Activated naive CD4-positive, alpha-beta T cell (primary cell): ENCODE data around the gene SYPL1.

Experiments
- DNase-seq, 4 experiments: peaks; one replicate each; lab custom pipeline; 2025; lab: John Stamatoyannopoulos, UW

Gene SYPL1

DNA sequence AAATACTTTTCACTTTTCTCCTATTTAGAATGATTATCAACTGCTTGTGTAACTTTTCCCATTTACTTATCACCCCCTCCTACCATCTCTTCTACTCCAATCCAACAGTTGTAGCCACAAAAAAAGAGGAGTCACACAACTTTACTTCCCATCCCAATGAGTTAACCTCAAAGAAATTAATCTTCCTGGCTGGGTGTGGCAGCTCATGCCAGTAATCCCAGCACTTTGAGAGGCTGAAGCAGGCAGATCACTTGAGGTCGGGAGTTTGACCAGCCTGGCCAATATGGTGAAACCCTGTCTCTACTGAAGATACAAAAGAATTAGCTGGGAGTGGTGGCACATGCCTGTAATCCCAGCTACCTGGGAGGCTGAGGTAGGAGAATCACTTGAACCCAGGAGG, 19.9 kb downstream of the SYPL1 start:
- no peak for DNase-seq

DNA sequence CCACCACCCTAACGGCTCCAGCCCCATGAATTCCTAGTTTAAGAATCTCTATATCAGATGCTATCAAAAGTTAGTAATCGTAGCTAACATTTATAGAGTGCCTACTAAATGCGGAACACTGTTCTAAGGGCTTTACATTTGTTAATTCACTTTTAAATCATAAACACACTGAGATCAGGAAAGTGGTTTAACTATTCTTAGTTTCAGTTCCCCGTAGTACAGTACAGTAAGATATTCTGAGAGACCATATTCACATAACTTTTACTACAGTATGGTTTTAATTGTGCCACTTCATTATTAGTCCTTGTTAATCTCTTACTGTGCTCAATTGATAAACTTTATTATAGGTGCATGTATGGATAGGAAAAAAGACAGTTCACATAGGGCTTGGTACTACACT, 22.5 kb downstream of the SYPL1 start:
- DNase-seq = no peak

DNA sequence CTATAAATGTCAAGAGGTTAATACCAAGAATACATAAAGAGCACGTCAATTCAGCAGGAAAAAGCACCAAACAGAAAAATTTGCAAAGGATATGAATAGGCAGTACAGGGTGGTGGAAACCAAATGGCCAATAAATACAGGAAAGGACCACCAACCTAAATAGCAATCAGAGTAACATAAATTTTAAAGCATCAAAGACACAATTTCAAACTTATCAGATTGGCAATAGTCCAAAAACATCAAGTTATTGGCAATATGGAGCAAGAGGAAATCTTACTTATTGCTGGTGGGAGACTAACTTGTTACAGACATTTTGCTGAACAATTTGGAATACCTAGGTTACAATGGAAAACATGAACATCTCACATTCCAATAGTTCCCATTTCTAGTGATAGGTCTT, 24.1 kb downstream of the SYPL1 start:
- DNase-seq = no peak

DNA sequence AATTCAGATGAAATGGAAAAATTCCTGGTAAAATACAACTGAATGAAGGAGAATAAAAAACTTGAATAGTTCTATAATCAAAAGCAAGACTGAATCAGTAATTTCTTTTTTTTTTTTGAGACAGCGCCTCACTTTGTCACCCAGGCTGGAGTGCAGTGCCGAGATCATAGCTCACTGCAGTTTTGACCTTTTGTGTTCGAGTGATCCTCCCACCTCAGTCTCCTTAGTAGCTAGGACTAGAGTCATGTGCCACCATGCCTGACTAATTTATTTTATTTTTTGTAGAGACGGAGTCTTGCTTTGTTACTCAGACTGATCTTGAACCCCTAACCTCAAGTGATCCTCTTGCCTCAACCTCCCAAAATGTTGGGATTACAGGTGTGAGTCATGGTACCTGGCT, 26.1 kb downstream of the SYPL1 start:
- DNase-seq = no peak

GRCh38 chr7:106085015-106085414, 27.1 kb downstream of the SYPL1 start:
- DNase-seq = no peak

DNA sequence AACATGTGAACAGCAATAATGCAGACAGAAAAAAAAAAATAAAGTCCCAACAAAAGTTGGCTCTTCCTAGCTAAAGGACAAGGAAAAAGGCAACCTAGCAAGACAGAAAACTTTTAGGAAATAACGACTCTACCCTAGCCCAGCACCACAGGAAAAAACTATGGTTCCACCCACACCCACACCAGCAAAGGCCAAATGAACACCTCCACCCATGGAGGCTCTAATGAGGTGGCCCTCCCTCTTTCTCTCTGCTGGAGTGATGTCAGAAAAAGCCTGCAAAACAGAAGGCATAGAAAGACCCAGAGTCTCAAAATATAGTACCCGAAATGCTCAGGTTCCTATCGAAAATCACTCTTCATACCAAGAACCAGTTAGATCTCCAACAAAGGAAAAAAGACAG, 28.4 kb downstream of the SYPL1 start:
- no peak for DNase-seq

DNA sequence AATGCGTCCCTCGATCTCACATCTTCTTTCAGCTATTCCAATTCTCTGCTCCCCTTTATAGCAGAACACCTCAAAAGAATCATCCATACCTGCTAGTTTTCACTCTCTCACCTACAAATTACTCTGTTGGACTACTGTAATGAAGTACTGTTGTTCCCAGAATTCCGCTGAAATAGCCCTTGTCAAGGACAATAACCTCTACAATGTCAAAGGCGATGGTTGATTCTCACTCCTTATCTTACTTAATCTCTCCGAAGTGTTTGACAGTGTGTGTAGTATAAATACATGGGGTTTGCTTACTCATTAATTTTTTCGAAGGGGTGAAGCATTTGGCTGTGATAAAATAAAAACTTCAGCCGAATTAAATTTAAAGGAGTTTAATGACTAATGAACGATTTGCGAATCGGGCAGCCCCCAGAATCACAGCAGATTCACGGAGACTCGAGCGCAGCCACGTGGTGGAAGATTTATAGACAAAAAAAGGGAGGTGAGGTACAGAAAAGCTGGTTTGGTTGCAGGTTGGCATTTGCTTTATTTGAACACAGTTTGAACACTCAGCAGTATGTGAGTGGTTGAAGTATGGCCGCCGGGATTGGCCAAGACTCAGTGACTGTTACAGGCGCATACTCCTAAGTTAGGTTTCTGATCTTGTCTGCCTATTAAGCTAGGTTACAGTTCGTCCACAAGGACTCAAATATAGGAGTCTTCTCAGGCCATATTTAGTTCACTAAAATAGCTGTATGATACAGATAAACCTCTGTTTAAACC, 29.8 kb downstream of the SYPL1 start:
- no peak for DNase-seq

DNA sequence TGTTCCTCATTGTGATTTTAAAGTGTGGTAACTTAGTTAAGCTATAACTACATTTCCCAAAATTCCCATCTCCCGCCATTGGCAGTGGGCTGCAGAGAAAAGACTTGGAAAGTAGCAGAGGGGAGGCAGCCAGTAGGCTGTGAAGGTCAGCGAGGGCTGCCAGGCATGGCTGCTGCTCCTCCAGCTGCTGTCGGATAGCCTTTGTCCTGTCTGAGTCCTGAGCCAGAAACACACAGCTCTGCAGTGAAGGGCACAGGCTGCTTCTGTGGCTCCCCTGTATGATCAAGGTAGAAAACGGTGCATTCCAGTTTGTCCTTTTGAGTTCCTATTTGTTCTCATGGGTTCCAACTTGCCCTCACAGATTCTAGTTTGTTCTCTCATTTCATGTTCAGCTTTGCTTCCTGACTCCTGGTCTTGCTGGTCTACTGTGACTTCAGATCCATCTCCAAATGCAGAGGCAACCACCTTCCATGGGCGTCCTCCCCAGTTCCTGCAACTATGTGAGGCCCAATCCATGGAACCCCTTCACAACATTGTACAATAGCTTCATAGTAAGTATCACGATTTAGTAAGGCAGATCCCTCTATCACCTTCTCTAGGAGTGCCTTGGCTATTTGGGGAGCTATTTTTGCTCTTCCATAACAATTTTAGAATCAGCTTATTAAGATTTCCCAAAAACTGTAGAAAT, 31.7 kb downstream of the SYPL1 start:
- no peak for DNase-seq

GRCh38 chr7:106076537-106076936, 35.6 kb downstream of the SYPL1 start:
- DNase-seq = no peak

DNA sequence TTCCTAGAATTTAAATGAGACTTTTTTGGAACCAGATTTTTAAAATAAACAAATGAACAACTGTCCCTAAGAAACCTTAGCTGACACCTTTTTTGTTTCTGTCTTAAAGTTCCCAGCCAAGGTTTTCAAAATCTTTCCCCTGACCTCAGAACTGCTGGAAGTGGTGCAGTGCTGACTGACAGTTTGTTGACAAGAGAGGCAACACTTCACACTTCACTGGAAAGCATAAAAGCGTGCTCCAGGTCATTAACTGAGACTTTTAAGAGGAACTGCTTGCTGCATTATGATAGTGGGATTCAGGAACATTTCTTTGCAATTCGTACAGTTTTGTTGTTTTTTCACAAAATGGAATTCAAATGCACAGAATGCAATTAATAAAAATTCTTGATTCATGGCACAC, 36.2 kb downstream of the SYPL1 start:
- DNase-seq = no peak

DNA sequence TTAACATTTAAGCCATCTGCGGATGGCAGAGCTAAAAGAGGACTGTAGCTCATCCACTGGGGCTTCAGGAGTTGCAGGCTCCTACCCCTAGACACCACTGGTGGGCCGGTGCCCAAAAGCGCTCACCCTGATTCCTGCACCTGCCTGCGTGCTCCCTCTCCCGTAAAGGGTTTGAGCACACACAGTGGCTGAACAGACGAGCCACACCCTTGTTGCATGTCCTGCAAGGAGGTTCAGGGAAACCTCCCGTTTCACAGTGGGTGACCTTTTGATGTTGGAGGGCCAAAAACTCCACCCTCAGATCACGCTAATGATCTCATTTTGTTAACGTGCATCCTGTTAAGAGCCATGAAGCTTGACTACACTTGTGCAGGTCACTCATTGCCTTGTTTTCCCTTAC, 37.9 kb downstream of the SYPL1 start:
- no peak for DNase-seq

GRCh38 chr7:106073701-106074100, 38.4 kb downstream of the SYPL1 start:
- DNase-seq = no peak

DNA sequence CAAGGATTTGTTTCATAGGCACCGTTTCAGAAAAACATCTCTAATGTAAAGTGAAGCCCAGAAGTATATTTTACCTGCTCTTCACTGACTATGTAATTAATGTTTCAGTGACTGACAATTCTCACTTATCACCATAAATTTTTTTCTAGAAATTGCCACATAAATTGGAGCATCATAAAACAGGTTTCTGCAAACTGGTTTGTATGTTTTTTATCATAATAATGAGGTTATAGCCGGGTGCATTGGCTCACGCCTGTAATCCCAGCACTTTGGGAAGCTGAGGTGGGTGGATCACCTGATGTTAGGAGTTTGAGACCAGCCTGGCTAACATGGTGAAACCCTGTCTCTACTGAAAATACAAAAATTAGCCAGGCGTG, 39.4 kb downstream of the SYPL1 start:
- DNase-seq = no peak

GRCh38 chr7:106071999-106072714, 40.0 kb downstream of the SYPL1 start:
- DNase-seq = no peak

GRCh38 chr7:106071356-106071998, 40.6 kb downstream of the SYPL1 start:
- DNase-seq = peak in 2 of 4 experiments; percentile 18 to 29

DNA sequence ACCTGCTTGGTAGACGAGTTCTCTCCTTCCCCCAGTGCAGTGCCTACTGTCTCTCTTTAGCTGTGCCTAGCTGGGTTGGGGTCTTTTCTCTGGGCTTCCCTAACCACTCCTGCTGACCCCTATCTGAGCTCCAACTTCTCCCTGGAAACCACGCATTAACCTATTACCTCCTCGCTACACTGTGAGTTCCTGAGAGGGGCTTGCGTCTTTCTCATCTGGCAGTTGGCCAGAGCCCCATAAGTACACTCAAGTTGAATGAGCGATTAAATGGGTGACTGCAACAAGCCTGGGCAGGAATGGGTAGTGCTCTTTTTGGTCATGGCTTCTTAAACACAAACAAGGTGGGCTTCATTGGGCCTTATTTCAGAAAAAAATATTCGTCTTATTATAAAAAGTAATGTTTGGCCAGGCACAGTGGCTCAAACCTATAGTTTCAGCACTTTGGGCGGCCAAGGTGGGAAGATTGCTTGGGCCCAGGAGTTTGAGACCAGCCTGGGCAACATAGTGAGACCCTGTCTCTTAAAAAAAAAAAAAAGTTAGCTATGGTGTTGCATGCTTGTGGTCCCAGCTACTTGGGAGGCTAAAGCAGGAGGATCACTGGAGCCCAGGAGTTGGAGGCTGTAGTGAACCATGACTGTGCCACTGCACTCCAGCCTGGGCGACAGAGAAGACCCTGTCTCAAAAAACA, 41.4 kb downstream of the SYPL1 start:
- no peak for DNase-seq

GRCh38 chr7:106070201-106070551, 41.9 kb downstream of the SYPL1 start:
- DNase-seq = no peak

- no peak for DNase-seq
These were observed 42.5 kb downstream of the SYPL1 start for GRCh38 chr7:106069471-106070200.

GRCh38 chr7:106068986-106069385, 43.1 kb downstream of the SYPL1 start:
- no peak for DNase-seq

- no peak for DNase-seq
These were observed 43.6 kb downstream of the SYPL1 start for GRCh38 chr7:106068538-106068961.

DNA sequence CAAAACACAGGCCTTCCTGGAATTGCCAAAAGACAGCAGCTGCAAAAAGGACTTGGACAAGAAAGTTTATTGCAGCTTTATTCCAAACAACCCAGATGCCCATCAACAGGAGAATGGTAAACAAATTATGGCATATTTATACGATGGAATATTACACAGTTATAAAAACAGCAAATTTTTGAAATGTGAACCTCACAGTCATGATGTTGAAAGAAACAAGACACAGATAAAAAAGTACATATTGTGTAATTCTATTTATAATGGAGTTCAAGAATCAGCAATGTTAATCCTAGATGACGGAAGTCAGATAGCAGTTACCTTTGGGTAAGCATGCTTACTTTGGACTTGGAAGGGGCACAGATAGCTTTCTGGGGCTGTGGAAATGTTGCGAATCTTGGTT, 44.4 kb downstream of the SYPL1 start:
- no peak for DNase-seq
